Head of caudate nucleus (tissue), 42 donors: Measurements from ENCODE around the gene TNKS2.

ENCODE experiments used
- DNase-seq, 42 donors: peaks; one replicate each; pipeline versions ENCODE4 v3.0.0 to v3.0.0-alpha.2; 2020 to 2021; ENCODE audit warnings: mixed read lengths in 7 of 42
- intact Hi-C: fragments of 100-400 bp; cut with DNase I; formaldehyde crosslinking; loops from one replicate; pipeline ENCODE4 v1.15.0; 2022

TNKS2 gene

DNA sequence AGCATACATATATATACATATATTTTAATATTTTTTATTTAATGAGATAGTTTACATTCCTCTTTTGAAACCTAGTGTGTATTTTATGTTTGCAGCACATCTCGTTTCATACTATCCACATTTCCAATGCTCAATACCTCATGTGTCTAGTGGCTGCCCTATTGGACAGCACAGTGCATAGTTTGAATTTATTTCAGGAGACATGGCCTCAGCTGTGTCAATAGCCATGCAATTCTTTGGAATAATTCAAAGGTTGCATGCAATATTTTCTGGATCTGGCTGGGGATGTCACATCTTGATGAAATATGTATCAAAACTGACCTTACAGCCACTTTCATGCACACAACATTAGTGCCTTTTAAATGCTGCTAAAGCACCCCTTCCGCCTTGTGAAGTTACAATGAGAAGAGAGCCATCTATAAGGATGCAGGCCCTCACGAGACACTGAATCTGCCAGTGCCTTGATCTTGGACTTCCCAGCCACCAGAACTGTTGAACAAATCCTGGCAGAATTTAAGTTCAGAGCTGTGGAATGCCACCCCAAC lies 98.1 kb downstream of the TNKS2 start:
- intact Hi-C loops: no loop called here
- no peak for DNase-seq

DNA sequence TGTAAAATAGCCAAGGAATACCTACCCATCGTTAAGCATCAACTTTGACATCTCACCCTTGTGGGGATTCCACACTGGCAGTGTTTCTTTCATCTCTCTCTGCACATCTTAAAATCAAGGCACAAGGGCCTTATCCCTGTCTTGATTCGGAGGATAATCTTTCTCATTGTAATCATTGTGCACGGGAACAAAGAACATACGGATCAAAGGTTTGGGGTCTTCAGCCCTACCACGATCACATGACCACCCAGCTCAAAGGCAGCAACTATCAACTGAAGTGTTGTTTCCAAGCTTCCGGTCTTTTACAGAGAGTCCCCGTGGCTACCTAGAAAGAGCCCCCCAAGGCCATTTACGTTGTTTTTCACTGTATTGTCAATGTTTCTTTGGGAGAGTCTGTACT lies 99.2 kb downstream of the TNKS2 start:
- intact Hi-C loops: no loop called here
- no peak for DNase-seq

DNA sequence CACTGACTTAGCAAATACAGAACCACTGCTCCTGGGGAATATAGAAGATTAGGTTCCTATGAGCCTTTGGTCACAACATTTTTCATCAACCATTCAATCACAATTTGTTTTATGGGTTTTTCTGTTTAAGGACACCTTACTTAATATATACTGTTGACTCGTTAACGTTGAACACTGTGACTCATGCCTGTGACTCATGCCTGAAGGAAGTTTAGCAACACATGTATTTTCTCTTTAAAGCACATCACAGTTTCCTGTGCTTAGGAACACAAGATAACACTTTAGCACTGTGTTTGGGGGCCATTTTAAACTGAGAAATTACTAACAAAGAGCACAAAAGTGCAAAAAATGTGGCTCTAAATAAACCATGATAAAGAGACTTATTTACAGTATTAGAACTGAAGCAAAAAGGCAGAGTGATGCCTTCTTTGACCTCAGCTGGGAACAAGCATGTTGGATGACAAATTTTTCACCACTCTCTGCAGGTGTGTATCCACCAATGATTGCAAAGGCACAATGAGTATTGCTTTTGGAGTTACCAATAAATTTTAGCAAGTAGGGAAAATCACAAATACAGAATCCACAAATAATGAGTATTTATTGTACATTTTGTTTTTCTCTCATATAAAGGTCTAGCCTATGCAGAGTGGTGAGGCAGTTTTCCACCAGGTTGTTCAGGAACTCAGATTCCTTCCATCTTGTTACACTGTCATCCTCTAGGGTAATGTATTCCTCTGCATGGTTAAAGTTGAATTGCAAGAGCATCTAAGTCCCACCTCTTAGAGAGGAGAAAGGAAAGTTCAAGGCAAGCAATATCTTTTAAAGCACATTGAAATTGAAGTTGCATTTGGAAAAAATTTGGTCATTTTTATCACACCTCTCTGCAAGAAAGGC lies 103.8 kb downstream of the TNKS2 start:
- intact Hi-C loops: no loop called here
- peak in 12 of 42 donors; percentile 19 to 66 (median 42) for DNase-seq

DNA sequence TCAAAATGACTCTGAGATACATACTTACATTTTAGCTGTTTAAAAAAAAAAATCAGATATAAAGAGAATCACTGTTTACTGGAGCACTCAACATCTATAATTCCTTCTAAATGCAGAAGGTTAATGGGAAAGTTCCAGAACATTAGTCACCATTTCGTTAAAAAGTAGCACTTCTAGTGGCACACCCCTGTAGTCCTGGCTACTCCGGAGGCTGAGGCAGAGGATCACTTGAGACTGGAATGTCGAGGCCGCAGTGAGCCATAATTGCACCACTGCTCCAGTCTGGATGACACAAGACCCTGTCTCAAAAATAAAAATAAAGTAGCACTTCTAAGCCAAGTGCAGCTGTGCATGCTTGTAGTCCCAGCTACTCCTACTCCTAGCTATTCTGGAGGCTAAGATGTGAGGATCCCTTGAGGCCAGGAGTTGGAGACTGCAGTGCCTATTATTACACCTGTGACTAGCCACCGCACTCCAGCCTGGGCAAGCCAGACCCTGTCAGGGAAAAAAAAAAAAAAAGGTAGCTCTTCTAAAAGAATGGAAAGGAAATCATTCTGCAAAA lies 108.9 kb downstream of the TNKS2 start:
- intact Hi-C loops: loop anchor here (5.0 kb wide), 1 partner anchor 110 kb away; the partner anchor contains the start of gene TNKS2
- DNase-seq: no peak

DNA sequence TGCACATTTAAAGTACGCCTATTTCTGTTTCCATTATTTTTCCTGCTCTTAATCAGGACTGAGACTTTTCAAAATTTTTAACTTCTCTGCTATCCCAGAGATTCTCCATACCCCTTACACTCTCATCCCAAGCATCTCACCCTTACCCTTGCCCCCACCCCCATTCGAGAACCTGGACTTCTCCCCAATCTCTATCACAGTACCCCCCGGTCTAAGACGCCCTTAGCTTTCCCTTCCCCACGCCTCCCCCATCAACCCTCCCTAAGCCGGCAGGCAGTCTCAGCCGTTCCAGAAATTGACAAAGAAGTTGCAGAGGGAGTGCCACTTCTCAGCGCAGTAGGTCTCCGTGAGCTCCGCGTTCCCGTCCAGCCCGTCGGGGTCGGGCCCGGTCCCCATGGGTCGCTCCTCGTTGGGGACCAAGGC lies 109.7 kb downstream of the TNKS2 start:
- DNase-seq: peak in 13 of 42 donors; percentile 10 to 58 (median 34)
- intact Hi-C loops: loop anchor here (5.0 kb wide), 1 partner anchor 111 kb away; the partner anchor contains the start of gene TNKS2

DNA sequence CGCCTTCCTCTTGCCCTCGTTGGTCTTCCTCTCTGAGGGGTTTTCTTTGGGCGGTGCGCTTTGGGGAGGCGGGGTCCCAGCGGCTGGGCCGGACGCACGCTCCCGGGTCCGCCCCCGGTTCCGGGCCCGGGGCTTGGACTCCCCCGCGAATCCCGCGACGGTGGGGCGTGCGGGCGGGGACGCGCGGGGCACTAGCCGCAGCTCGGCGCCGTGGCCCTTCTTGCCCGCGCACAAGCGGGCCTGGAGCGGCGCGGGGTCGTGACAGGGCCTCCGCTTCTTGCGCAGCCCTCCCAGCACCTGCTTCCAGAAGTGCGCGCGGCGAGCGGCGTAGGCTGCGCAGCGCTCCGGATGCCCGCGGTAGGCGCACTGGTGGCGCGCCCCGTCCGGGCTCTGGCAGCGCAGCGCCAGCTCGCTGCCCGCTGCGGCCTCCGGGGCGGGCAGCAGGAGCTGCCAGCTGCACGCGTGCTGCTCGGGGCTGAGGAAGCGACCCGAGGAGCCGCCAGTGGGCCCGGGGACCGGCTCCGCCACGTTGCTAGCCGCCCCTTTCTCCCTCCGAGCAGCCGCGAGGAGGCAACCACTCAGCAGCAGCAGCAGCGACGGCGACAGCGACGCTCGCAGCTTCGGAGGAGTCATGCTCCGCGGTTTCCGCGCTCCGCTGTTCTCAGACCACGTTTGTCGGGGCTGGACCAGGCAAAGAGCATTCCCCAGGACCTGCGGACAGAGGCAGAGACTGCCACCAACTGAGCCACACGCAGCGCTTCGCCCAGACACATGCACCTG lies 110.3 kb downstream of the TNKS2 start:
- DNase-seq: peak; percentile 53 to 92 (median 80)
- intact Hi-C loops: loop anchor here (5.0 kb wide), 1 partner anchor 111 kb away; the partner anchor contains the start of gene TNKS2

DNA sequence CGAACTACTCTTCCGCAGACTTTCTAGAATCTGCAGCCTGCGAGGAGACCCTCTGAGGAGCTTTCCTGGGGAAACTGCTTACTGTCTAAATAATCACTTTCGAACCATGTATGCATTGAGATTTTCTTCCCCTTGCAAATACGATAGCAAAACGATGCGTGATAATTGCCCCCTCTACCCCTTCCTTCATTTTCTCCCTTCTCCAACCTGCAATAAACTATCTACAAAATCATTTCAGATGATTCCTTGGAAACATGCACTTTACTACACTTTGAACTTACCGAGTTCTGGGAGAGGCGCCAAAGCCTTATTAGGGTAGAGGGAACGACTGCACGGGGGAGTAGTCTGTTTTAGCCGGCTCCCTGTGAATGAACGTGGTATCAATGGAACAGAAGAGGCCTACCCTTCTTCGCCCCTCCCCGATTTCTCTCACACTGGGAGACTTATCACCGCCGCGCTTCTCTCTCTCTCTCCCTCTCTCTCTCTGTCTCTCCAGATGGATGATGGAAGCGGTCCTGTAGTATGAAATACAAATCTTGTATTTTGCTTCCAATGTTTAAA lies 111.0 kb downstream of the TNKS2 start, which contains the start of gene FGFBP3:
TSS of gene FGFBP3 (minus strand) at position 370 of the 561 bp plus-strand sequence. CDS start 517 bp downstream, outside the sequence.
- peak in 28 of 42 donors; percentile 14 to 71 (median 39) for DNase-seq
- intact Hi-C loops: loop anchor here (5.0 kb wide), 1 partner anchor 112 kb away; the partner anchor contains the start of gene TNKS2

DNA sequence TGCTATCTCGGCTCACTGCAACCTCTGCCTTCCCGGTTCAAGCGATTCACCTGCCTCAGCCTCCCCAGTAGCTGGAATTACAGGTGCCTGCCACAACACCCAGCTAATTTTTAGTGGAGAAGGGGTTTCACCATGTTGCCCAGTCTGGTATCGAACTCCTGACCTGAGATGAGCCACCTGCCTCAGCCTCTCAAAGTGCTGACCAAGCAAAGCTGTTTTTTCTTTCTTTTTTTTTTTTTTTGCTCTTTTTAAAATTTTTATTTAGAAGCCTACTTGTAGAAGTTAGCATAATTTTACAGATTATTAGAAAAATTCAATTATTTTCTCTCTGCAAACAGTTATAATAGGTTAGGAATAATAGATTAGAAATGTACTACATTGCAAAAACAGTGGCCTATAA lies 112.2 kb downstream of the TNKS2 start:
- no peak for DNase-seq
- intact Hi-C loops: no loop called here
